Vagina (tissue), 2 donors: ENCODE results near the gene TPST1.

Source experiments
- POLR2A ChIP-seq, 2 donors: fragments of 450-650 bp; IDR thresholded peaks; one replicate each; pipeline ENCODE4 v1.6.1; 2017; ENCODE audit warnings: antibody characterized with exemption in 2 of 2, mild to moderate bottlenecking in 2 of 2, moderate library complexity in 2 of 2
- POLR2AphosphoS5 ChIP-seq, 2 donors: sonication (generic); formaldehyde crosslinking; IDR thresholded peaks; one replicate each; pipeline ENCODE4 v1.9.0; 2017; ENCODE audit warnings: antibody characterized with exemption in 2 of 2, mild to moderate bottlenecking in 2 of 2, low read depth in 1 of 2; ENCODE audit not compliant: insufficient read depth in 1 of 2

DNA sequence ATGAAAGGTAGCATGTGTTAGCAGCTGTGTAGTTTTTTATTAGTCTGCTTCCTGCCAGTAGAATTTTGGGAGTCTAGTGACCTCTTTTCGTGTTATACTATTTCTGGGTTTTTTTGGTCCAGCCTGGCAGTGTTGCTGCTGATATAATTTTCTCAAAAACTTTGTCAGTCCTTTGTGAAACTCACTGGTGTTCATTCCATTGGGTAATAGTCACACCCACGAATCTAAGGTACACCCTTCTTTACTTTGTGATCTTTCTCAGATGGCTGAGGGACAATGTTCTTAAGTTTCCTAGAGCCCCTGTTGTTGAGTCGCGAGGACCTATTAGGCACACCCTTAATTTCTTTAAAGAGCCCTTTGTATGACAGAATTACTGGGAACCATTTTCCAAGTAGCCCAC lies 52.3 kb downstream of the TPST1 start:
- TF ChIP-seq POLR2AphosphoS5 (IDR thresholded peaks at IDR 0.05; ENCODE audit: insufficient read depth in 1 of 2, low read depth in 1 of 2) (no peak), POLR2A (IDR thresholded peaks at IDR 0.05) (no peak)
